NCI-H69 (cell line): ENCODE measurements around the gene MTHFS.
"Not testable (repeated sequence)": the region's sequence is repeated elsewhere in the genome, so short reads cannot be mapped to it uniquely, and the experiment has no call there.

Experiments used
- DNase-seq: peaks from one replicate; lab custom pipeline; 2025; lab: John Stamatoyannopoulos, UW

The MTHFS gene

GRCh38 chr15:79915776-79916501, 19.1 kb upstream of the MTHFS start:
- DNase-seq, result not testable (repeated sequence)

GRCh38 chr15:79914728-79915127, 17.9 kb upstream of the MTHFS start:
- DNase-seq, result no peak

DNA sequence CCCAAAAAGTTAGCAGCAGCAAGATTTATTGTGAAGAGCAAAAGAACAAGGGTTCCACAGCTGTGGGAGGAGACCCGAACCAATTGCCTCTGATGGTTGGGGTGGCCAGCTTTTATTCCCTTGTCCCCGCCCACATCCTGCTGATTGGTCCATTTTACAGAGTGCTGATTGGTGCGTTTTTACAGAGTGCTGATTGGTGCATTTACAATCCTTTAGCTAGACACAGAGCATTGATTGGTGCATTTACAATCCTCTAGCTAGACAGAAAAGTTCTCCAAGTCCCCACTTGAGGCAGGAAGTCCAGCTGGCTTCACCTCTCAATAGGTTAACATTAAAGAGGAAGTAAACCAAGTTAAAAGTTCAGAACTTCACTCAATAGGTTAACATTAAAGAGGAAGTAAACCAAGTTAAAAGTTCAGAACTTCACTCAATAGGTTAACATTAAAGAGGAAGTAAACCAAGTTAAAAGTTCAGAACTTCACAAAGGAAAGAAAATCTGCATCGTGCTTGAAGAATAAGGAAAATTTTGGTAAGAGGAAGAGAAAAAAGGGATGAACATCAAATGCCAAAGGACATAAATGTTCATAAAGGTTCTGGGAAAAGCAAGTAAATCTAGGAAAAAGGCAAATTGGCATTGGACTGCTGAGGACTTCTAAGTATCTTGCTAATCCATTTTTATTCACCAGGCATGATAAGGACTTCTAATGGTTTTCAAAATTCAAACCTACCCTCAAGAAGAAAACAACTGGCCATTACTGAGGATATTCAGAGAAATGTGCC, 12.9 kb upstream of the MTHFS start:
- DNase-seq, result not testable (repeated sequence)

DNA sequence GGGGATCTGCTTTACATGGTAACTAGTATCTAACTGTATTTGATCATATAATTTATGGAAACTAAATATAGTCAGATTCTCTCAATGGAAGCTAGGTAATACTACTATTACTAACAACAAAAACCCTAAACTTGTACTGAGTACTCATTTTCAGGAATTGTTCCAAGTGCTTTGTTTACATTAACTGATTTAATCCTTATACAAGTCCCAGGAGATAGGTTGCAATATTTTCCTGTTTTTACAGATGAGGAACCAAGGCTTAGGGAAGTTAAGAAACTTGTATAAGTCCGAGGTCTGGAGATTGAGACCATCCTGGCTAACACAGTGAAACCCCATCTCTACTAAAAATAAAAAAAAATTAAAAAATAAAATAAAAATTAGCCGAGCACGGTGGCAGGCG, 7.5 kb upstream of the MTHFS start:
- DNase-seq, result no peak

GRCh38 chr15:79903626-79904025, 6.8 kb upstream of the MTHFS start:
- DNase-seq, result no peak

DNA sequence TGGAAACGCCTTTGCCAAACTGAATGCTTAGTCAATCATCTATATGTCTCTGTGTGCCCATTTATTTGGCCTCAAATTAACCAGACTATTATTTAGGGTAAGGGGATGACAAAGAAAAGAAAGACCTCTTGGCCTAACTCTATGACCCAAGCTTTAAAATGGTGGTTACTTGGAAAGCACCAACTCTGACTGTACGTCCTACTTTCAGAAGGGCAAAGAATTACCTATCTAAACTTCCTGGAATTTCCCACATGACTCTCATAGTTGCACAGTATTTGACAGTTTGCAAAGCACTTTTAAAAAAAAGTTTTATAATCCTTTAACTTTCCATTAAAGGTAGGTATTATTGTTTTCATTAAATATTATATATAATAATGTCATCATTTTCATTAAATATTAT, 6.3 kb upstream of the MTHFS start:
- DNase-seq, result no peak

GRCh38 chr15:79901958-79902357, 5.1 kb upstream of the MTHFS start:
- no peak for DNase-seq

DNA sequence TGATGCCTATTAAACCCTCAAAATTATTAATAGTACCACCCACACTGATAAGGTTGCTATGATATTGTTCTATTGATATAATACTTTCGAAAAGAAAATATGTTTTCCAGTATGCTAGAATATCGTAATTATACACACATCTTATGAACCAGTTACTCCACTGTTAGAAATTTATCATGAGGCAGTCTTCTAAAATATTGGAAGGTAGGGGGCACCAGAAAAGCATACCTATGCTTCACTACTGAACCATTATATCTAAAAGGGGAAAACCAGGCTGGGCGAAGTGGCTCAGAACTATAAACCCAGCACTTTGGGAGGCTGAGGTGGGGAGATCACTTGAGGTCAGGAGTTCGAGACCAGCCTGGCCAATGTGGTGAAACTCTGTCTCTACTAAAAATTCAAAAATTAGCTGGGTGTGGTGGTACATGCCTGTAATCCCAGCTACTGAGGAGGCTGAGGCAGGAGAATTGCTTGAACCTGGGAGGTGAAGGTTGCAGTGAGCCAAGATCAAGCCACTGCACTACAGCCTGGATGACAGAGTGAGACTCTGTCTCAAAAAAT, 4.1 kb upstream of the MTHFS start:
- DNase-seq, result not testable (repeated sequence)

DNA sequence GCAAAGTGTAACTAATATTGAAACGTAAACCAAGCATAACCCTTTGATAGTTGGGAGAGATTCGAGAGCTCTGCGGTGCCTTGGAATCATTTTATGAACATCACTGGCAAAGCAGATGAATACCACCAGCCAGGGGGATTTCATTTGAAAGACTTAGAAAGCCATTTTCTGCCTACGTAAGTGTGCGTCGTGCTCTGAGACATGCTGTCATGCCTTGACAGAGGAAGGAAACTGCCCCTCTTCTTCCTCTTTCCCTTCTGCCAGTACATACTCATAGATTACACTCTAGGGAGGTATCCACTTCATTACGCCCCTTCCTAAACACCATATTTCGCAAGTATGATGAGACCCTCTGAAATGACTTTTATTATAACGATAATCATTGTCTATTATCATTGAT, 3.3 kb upstream of the MTHFS start:
- DNase-seq, result no peak

- not testable (repeated sequence) for DNase-seq
Observed at GRCh38 chr15:79898786-79899185, 2.0 kb upstream of the MTHFS start.

DNA sequence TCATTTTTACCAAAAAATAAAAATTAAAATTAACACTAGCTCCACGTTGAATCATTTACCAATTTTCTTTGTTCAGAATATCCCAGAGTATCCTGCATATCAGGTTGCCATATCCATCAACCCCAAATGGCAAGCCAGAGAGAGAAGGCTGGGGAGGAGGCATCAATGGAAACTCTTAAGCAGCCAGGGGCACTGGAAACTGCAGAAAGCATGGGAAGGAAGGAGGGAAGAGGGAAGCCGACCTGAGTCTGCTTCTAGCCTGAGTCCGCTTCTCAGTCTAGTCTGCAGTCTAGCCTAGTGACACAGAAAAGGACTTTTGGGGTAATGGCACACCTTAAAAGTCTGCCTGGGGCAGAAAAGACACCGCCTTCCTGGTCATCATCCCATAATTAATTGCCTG, 1.6 kb upstream of the MTHFS start:
- DNase-seq, result peak; percentile 23

GRCh38 chr15:79897701-79898113, 893 bp upstream of the MTHFS start:
- DNase-seq, result no peak

GRCh38 chr15:79897380-79897678, 515 bp upstream of the MTHFS start:
- no peak for DNase-seq

GRCh38 chr15:79896131-79896633, 632 bp downstream of the MTHFS start:
- no peak for DNase-seq

DNA sequence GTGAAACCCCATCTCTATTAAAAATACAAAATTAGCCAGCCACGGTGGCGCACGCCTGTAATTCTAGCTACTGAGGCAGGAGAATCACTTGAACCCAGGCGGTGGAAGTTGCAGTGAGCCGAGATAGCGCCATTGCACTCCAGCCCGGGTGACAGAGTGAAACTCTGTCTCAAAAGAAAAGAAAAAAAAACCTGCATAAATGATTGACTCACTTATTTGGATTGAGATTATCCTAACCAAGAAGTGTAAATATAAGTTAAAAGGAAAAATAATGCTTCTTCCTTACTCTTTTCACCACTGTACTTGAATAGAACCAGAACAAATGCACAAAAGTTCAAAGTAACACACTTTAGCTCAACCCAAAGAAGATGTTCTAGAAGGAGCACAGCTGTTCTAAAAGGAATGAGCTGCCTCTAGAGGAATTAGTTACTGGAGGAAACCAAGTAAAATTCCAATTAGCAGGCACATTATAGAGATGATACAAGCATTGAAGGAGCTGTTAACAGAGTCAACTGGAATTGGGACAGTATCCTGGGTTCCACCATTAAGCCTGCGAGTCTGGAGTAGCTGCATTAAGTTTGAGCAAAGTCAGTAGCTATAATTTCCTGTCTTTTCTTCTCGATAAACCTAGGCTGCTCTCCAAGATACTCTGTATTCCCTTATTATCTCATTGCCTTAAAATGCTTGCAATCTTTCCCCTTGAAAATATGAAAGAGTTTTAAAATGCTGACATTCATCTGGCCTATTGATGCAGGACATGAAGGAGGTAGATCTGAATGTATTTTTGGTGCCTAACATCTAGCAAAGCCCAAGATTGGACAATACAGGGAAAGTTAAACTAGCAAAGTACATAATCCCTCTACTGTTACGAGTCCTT, 9.5 kb downstream of the MTHFS start:
- DNase-seq, result no peak

- DNase-seq, result no peak
Observed at GRCh38 chr15:79886124-79886523, 10.7 kb downstream of the MTHFS start.

DNA sequence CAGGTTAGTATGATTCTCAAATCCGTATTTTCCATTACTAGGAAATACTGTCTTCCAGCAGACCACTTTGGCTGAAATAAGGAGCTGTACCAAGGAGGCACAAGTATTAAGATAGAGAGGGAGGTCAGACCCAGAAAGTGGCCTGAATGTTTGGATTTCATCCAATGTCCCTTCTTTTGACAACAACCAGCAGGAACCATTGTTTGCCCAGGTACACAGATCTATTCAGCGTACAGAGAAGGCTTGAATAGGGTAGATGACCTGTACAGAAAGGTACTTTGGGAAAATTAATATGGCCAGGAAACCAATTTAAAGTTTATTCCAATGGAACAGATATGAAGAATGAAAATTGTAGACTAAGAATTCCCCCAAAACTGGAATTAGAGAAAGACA, 12.6 kb downstream of the MTHFS start:
- peak; percentile 53 for DNase-seq

DNA sequence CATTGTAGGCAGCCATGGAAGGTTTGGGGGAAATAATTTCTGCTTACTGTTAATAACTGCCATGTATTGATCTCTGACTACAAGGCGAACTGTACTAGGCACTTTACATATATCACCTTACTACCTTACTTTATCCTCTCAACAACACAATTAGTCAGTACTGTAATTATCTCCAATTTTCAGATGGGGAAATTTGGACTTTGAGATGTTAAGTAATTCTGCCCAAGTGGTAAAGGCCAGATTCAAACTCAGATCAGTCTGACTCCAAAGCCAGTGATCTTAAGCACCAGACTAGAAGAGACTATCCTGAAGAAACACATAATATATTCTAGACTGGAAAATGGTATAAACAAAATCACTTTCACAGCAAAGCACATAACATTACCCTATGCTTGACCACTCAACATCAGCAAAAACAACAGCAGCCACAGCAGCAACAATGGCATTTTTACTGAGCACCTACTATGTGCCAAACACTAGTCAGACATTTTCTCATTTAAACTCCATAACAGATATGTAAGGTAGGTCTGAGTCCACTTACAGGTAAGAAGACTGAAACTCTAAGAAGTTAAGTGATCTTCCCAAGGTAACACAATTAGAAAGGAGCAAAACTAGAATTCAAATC, 13.1 kb downstream of the MTHFS start:
- DNase-seq, result peak; percentile 1

DNA sequence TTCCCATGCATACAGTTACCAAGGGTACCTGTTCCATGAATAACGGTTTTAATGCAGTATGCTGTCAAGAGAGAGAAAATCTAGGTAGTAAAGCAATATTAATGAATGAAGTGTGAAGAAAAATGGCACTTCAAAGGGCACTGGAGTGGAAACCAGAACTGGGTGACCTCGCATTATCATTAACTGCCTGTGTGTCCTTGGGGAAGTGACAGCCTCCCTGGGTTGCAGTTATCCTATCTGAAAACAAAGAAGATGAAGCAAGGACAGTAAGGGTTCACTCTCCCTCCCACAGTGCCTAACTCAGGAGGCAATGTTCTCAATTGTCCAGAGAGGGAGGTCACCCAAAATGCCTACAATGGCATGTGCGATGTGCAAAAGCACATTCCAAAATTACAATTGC, 15.1 kb downstream of the MTHFS start:
- peak; percentile 56 for DNase-seq

GRCh38 chr15:79881254-79881653, 15.6 kb downstream of the MTHFS start:
- DNase-seq, result peak; percentile 79

GRCh38 chr15:79878078-79878705, 18.6 kb downstream of the MTHFS start:
- DNase-seq, result no peak
